Smooth muscle cell (in vitro differentiated cells): Measurements from ENCODE around the gene PIBF1. TPM values are rescaled to one million over a fixed set of nuclear protein-coding genes. Genes with fewer than 3 reads are reported as not detected.
A peak's percentile ranks its signal among the peaks of the same experiment; 100 is the strongest.

Experiments
- DNase-seq: peaks from one replicate; lab custom pipeline; 2025; ENCODE audit not compliant: unreplicated experiment; lab: John Stamatoyannopoulos, UW
- H2AFZ ChIP-seq: fragments of 200-600 bp; sonication (generic); 2 replicates; pipeline ENCODE4 v1.6.0; 2016; ENCODE audit warnings: antibody characterized with exemption, low read depth, mild to moderate bottlenecking
- H3F3A ChIP-seq: fragments of 200-600 bp; sonication (generic); 2 replicates; pipeline ENCODE4 v1.6.0; 2017; ENCODE audit warnings: antibody characterized with exemption, low read depth
- H3K27ac ChIP-seq: fragments of 200-600 bp; sonication (generic); 2 replicates; pipeline ENCODE4 v1.5.1; 2016; ENCODE audit warnings: low read depth, mild to moderate bottlenecking
- H3K27me3 ChIP-seq: fragments of 200-600 bp; sonication (generic); 2 replicates; pipeline ENCODE4 v1.6.1; 2016; ENCODE audit warnings: low read depth, mild to moderate bottlenecking
- H3K36me3 ChIP-seq: fragments of 200-600 bp; sonication (generic); 2 replicates; pipeline ENCODE4 v1.5.1; 2016; ENCODE audit warnings: low read depth
- H3K4me1 ChIP-seq: fragments of 200-600 bp; sonication (generic); 2 replicates; pipeline ENCODE4 v1.5.1; 2016; ENCODE audit warnings: low read depth
- H3K4me2 ChIP-seq: fragments of 200-600 bp; sonication (generic); 2 replicates; pipeline ENCODE4 v1.6.0; 2016; ENCODE audit warnings: mild to moderate bottlenecking
- H3K4me3 ChIP-seq: fragments of 200-600 bp; sonication (generic); 2 replicates; pipeline ENCODE4 v1.5.1; 2016; ENCODE audit warnings: mild to moderate bottlenecking
- H3K79me2 ChIP-seq: fragments of 200-600 bp; sonication (generic); 2 replicates; pipeline ENCODE4 v1.6.0; 2016; ENCODE audit warnings: low read depth, mild to moderate bottlenecking
- H3K9ac ChIP-seq: fragments of 200-600 bp; sonication (generic); 2 replicates; pipeline ENCODE4 v1.6.0; 2016; ENCODE audit warnings: low read depth
- H3K9me3 ChIP-seq: fragments of 200-600 bp; sonication (generic); replicated peaks from 2 replicates; pipeline ENCODE4 v1.5.1; 2016; ENCODE audit warnings: low read depth
- H4K20me1 ChIP-seq: fragments of 200-600 bp; sonication (generic); 2 replicates; pipeline ENCODE4 v1.6.0; 2016; ENCODE audit warnings: low read depth
- CTCF ChIP-seq: fragments of 200-600 bp; sonication (generic); IDR thresholded peaks from 2 replicates; pipeline ENCODE4 v1.5.1; 2017; ENCODE audit warnings: borderline replicate concordance, mild to moderate bottlenecking, antibody characterized with exemption; ENCODE audit not compliant: insufficient read depth, poor library complexity, severe bottlenecking
- WGBS: methylation state at CpG from one replicate; pipeline ENCODE4 v1.1.7; 2016; ENCODE audit warnings: low lambda C conversion rate; 5-methylcytosine and 5-hydroxymethylcytosine counted together
- polyA plus RNA-seq: library from polyadenylated mRNA; unstranded; fragments of >200 nt; fragmentation: Nextera tagmentation; extraction: Ambion mirVana; gene quantifications from 2 replicates; pipeline ENCODE4 v1.2.1, GENCODE V29; 2016
- total RNA-seq: library from RNA; depleted of rRNA; stranded (reverse); fragments of >200 nt; gene quantifications from 2 replicates; pipeline ENCODE4 v1.2.3, GENCODE V29; 2014

PIBF1 gene
- total and polyA plus RNA-seq, 2 experiments from 2014 or later, result 14.1 to 30.8 TPM

GRCh38 chr13:73057284-73058063, 275.5 kb downstream of the PIBF1 start:
- Histone ChIP-seq H3K27ac (no peak overlapping the region), H3K79me2 (no peaks in the 10 kb centered on the region), H3K4me1 (peaks cover 30% of the 10 kb centered on the region), H3F3A (peaks cover 5% of the 10 kb centered on the region), H3K4me3 (peak overlapping the region; percentile 60), H4K20me1 (peaks cover 8% of the 10 kb centered on the region), H2AFZ (no peak overlapping the region), H3K36me3 (no peaks in the 10 kb centered on the region), H3K4me2 (peak overlapping the region; percentile 86), H3K27me3 (no peaks in the 10 kb centered on the region), H3K9ac (no peak overlapping the region), H3K9me3 (no peaks in the 10 kb centered on the region)
- no peak for DNase-seq
- TF ChIP-seq CTCF, result no peak
- 77% methylated on average over 4 of the region's 4 CpGs for WGBS

GRCh38 chr13:73058064-73058313, 276.1 kb downstream of the PIBF1 start:
- Histone ChIP-seq H3K9ac (no peak overlapping the region), H3K4me3 (peak overlapping the region; percentile 60), H3K4me1 (peaks cover 29% of the 10 kb centered on the region), H3K9me3 (no peaks in the 10 kb centered on the region), H3K27ac (peak overlapping the region; percentile 20), H3K4me2 (peak overlapping the region; percentile 86), H4K20me1 (peaks cover 8% of the 10 kb centered on the region), H2AFZ (peak overlapping the region; percentile 72), H3F3A (peaks cover 5% of the 10 kb centered on the region), H3K36me3 (no peaks in the 10 kb centered on the region), H3K79me2 (peaks cover 3% of the 10 kb centered on the region), H3K27me3 (no peaks in the 10 kb centered on the region)
- DNase-seq, result no peak
- 40% methylated on average over 6 of the region's 6 CpGs for WGBS
- no peak for TF ChIP-seq CTCF

GRCh38 chr13:73058432-73058735, 276.5 kb downstream of the PIBF1 start:
- Histone ChIP-seq H3F3A (peaks cover 5% of the 10 kb centered on the region), H3K9ac (no peak overlapping the region), H3K4me2 (peak overlapping the region; percentile 86), H3K36me3 (no peaks in the 10 kb centered on the region), H3K4me3 (peak overlapping the region; percentile 60), H3K27ac (peak overlapping the region; percentile 20), H3K27me3 (no peaks in the 10 kb centered on the region), H3K4me1 (peaks cover 25% of the 10 kb centered on the region), H3K79me2 (peaks cover 5% of the 10 kb centered on the region), H3K9me3 (no peaks in the 10 kb centered on the region), H4K20me1 (peaks cover 8% of the 10 kb centered on the region), H2AFZ (peak overlapping the region; percentile 72)
- 2% methylated on average over 8 of the region's 8 CpGs for WGBS
- DNase-seq, result no peak
- TF ChIP-seq CTCF, result no peak

- Histone ChIP-seq H3K4me3 (peak within 1 kb of the TSS; percentile 60), H3K79me2 (peaks cover 8% of the 10 kb centered on the region), H3K27ac (peak within 1 kb of the TSS; percentile 97), H3K36me3 (no peaks in the 10 kb centered on the region), H3K9me3 (no peaks in the 10 kb centered on the region), H4K20me1 (peaks cover 8% of the 10 kb centered on the region), H3K27me3 (no peaks in the 10 kb centered on the region), H3F3A (peaks cover 5% of the 10 kb centered on the region), H2AFZ (peak within 1 kb of the TSS; percentile 72), H3K4me2 (peak within 1 kb of the TSS; percentile 86), H3K9ac (peak within 1 kb of the TSS; percentile 92), H3K4me1 (peaks cover 25% of the 10 kb centered on the region)
- DNase-seq, result peak; percentile 88
- TF ChIP-seq CTCF, result no peak
- WGBS, result under 1% methylated on average over 79 of the region's 93 CpGs
Measured at GRCh38 chr13:73058736-73059459, 277.0 kb downstream of the PIBF1 start, which contains the start of gene KLF5. KLF5 (plus strand) TSS chr13:73059005; CDS start chr13:73059328, 323 bp downstream.
